HG03159 (cell line): ENCODE results near the gene CCL7.

Source experiments
- ATAC-seq: cut with Tn5 transposase; IDR thresholded peaks from one replicate; pipeline ENCODE4 v1.9.1; 2021; ENCODE audit warnings: mild to moderate bottlenecking, moderate library complexity; ENCODE audit not compliant: unreplicated experiment

Gene CCL7

GRCh38 chr17:34246446-34246845, 23.6 kb upstream of the CCL7 start:
- no peak for ATAC-seq

GRCh38 chr17:34246881-34247280, 23.1 kb upstream of the CCL7 start:
- no peak for ATAC-seq

GRCh38 chr17:34248511-34249024, 21.5 kb upstream of the CCL7 start:
- ATAC-seq = no peak

- ATAC-seq = no peak
Observed at GRCh38 chr17:34249061-34249460, 21.0 kb upstream of the CCL7 start.

GRCh38 chr17:34249478-34249877, 20.5 kb upstream of the CCL7 start:
- ATAC-seq = no peak

GRCh38 chr17:34251186-34251585, 18.8 kb upstream of the CCL7 start:
- ATAC-seq = no peak

- no peak for ATAC-seq
Observed at GRCh38 chr17:34252095-34252443, 18.0 kb upstream of the CCL7 start.

- ATAC-seq = no peak
Observed at GRCh38 chr17:34252444-34253138, 17.4 kb upstream of the CCL7 start.

- ATAC-seq = no peak
Observed at GRCh38 chr17:34253139-34253525, 16.9 kb upstream of the CCL7 start.

GRCh38 chr17:34254146-34254545, 15.9 kb upstream of the CCL7 start:
- ATAC-seq = no peak

- no peak for ATAC-seq
Observed at GRCh38 chr17:34254651-34255380, 15.2 kb upstream of the CCL7 start, which contains the start of gene CCL2. Gene CCL2 (plus strand): TSS chr17:34255285. CDS start chr17:34255350, 65 bp downstream.

- no peak for ATAC-seq
Observed at GRCh38 chr17:34255381-34255732, 14.7 kb upstream of the CCL7 start.

GRCh38 chr17:34255841-34256240, 14.2 kb upstream of the CCL7 start:
- ATAC-seq = no peak

- no peak for ATAC-seq
Observed at GRCh38 chr17:34257299-34257985, 12.6 kb upstream of the CCL7 start.

- no peak for ATAC-seq
Observed at GRCh38 chr17:34257986-34258326, 12.1 kb upstream of the CCL7 start.

GRCh38 chr17:34259146-34259545, 10.9 kb upstream of the CCL7 start:
- ATAC-seq = no peak

GRCh38 chr17:34260861-34261260, 9.2 kb upstream of the CCL7 start:
- ATAC-seq = no peak

- ATAC-seq = no peak
Observed at GRCh38 chr17:34261568-34262337, 8.3 kb upstream of the CCL7 start.

GRCh38 chr17:34265711-34266110, 4.3 kb upstream of the CCL7 start:
- no peak for ATAC-seq

- ATAC-seq = no peak
Observed at GRCh38 chr17:34275881-34276280, 5.9 kb downstream of the CCL7 start.

- ATAC-seq = no peak
Observed at GRCh38 chr17:34276826-34277225, 6.8 kb downstream of the CCL7 start.
